Tibial nerve (tissue), 4 donors: ENCODE results near the gene TMOD4. TPM values are rescaled to one million over a fixed set of nuclear protein-coding genes. Genes with fewer than 3 reads are reported as not detected.

Experiments used
- DNase-seq, 2 donors: peaks; one replicate each; pipeline ENCODE4 v3.0.0-alpha.2; 2019; ENCODE audit warnings: low spot score in 2 of 2
- H3K27ac ChIP-seq, 4 donors: fragments of 200-600 bp; sonication (generic) in 3 of 4; one replicate each; pipeline ENCODE4 v1.5.1; 2017 to 2019; ENCODE audit warnings: mild to moderate bottlenecking in 1 of 4
- H3K27me3 ChIP-seq, 2 donors: fragments of 200-600 bp; sonication (generic) in 1 of 2; one replicate each; pipeline versions ENCODE4 v1.5.1 to v1.6.0; 2017 to 2019
- H3K36me3 ChIP-seq, 3 donors: fragments of 200-600 bp; sonication (generic); one replicate each; pipeline ENCODE4 v1.5.1; 2018 to 2019
- H3K4me1 ChIP-seq, 4 donors: fragments of 200-600 bp; sonication (generic) in 3 of 4; one replicate each; pipeline ENCODE4 v1.5.1; 2017 to 2019
- H3K4me3 ChIP-seq, 4 donors: fragments of 200-600 bp; sonication (generic) in 3 of 4; one replicate each; pipeline ENCODE4 v1.5.1; 2017 to 2019; ENCODE audit warnings: mild to moderate bottlenecking in 1 of 4, moderate library complexity in 1 of 4
- H3K9me3 ChIP-seq, 4 donors: fragments of 200-600 bp; sonication (generic) in 3 of 4; one replicate each; pipeline ENCODE4 v1.5.1; 2017 to 2019
- EP300 ChIP-seq, 2 donors: sonication (generic); formaldehyde crosslinking; IDR thresholded peaks; one replicate each; pipeline ENCODE4 v1.6.1; 2017; ENCODE audit warnings: antibody characterized with exemption in 2 of 2, mild to moderate bottlenecking in 1 of 2
- POLR2A ChIP-seq, 2 donors: fragments of 450-650 bp; IDR thresholded peaks; one replicate each; pipeline ENCODE4 v1.6.1; 2017; ENCODE audit warnings: antibody characterized with exemption in 2 of 2, mild to moderate bottlenecking in 2 of 2, moderate library complexity in 2 of 2
- WGBS, 2 donors: methylation state at CpG; one replicate each; pipeline ENCODE4 v1.1.5; 2018; 5-methylcytosine and 5-hydroxymethylcytosine counted together
- total RNA-seq, 4 donors: library from RNA; depleted of rRNA; stranded (reverse); fragments of >200 nt; gene quantifications; one replicate each; pipeline ENCODE4 v1.1.0, GENCODE V29; 2016
- TF ChIP-seq, protein P1 (sequence below), 5 experiments: fragments of 200-600 bp in 3 of 5; fragments of 450-650 bp in 2 of 5; sonication (generic) in 3 of 5; IDR thresholded peaks; one replicate each; pipeline ENCODE4 v1.5.1; 2016 to 2019; ENCODE audit warnings: antibody characterized with exemption in 5 of 5, mild to moderate bottlenecking in 3 of 5, moderate library complexity in 2 of 5

The TMOD4 gene
- total RNA-seq, 4 donors from 2014 or later, result 1.1 to 4.8 TPM; not detected in 2

GRCh38 chr1:151157067-151157531 is 18.7 kb downstream of the TMOD4 start:
- peak overlapping the region in 3 of 4 donors; percentile 1 to 51 (median 43) for H3K27ac ChIP-seq
- no peak for TF ChIP-seq POLR2A (IDR thresholded peaks at IDR 0.05)
- TF ChIP-seq EP300 (IDR thresholded peaks at IDR 0.05), result no peak
- TF ChIP-seq, protein P1, sequence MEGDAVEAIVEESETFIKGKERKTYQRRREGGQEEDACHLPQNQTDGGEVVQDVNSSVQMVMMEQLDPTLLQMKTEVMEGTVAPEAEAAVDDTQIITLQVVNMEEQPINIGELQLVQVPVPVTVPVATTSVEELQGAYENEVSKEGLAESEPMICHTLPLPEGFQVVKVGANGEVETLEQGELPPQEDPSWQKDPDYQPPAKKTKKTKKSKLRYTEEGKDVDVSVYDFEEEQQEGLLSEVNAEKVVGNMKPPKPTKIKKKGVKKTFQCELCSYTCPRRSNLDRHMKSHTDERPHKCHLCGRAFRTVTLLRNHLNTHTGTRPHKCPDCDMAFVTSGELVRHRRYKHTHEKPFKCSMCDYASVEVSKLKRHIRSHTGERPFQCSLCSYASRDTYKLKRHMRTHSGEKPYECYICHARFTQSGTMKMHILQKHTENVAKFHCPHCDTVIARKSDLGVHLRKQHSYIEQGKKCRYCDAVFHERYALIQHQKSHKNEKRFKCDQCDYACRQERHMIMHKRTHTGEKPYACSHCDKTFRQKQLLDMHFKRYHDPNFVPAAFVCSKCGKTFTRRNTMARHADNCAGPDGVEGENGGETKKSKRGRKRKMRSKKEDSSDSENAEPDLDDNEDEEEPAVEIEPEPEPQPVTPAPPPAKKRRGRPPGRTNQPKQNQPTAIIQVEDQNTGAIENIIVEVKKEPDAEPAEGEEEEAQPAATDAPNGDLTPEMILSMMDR (IDR thresholded peaks at IDR 0.05), result no peak
- H3K4me3 ChIP-seq, result peak overlapping the region in 3 of 4 donors; percentile 4 to 41 (median 39)
- 73 to 82% methylated on average over 6 of the region's 6 CpGs for WGBS, 2 donors
- DNase-seq, result no peak
- no peaks in the 10 kb centered on the region for H3K27me3 ChIP-seq
- peaks cover 0 to 56% (median 0%) of the 10 kb centered on the region in 3 donors for H3K36me3 ChIP-seq
- H3K4me1 ChIP-seq, result peaks cover 0 to 16% (median 3%) of the 10 kb centered on the region in 4 donors
- H3K9me3 ChIP-seq, result no peaks in the 10 kb centered on the region

- Histone ChIP-seq H3K27ac (peak within 1 kb of the TSS in 3 of 4 donors; percentile 7 to 51 (median 43)), H3K9me3 (no peaks in the 10 kb centered on the region), H3K4me1 (peaks cover 0 to 16% (median 3%) of the 10 kb centered on the region in 4 donors), H3K4me3 (peak within 1 kb of the TSS in 3 of 4 donors; percentile 4 to 41 (median 39)), H3K27me3 (no peaks in the 10 kb centered on the region), H3K36me3 (peaks cover 0 to 50% (median 0%) of the 10 kb centered on the region in 3 donors)
- WGBS, 2 donors, result 56 to 58% methylated on average over 4 of the region's 4 CpGs
- peak in 1 of 2 donors; percentile 44 for DNase-seq
- no peak for TF ChIP-seq EP300 (IDR thresholded peaks at IDR 0.05)
Measured at GRCh38 chr1:151156515-151156819, 19.3 kb downstream of the TMOD4 start, which contains the start of gene TNFAIP8L2. Gene TNFAIP8L2, plus strand, starts transcription at chr1:151156649. Its CDS starts 2,049 bp downstream, at chr1:151158698.

GRCh38 chr1:151147665-151148064 is 28.1 kb downstream of the TMOD4 start:
- Histone ChIP-seq H3K4me1 (peaks cover 0 to 38% (median 18%) of the 10 kb centered on the region in 4 donors), H3K4me3 (peak overlapping the region in 1 of 4 donors; percentile 86), H3K36me3 (peaks cover 0 to 1% (median 0%) of the 10 kb centered on the region in 3 donors), H3K9me3 (no peaks in the 10 kb centered on the region), H3K27me3 (no peaks in the 10 kb centered on the region), H3K27ac (peak overlapping the region; percentile 29 to 90 (median 78))
- TF ChIP-seq, protein P1 (IDR thresholded peaks at IDR 0.05), result no peak
- TF ChIP-seq EP300 (IDR thresholded peaks at IDR 0.05), result no peak
- DNase-seq, result no peak
- 89% methylated on average over 2 of the region's 2 CpGs for WGBS, 2 donors

GRCh38 chr1:151147132-151147503 is 28.7 kb downstream of the TMOD4 start:
- Histone ChIP-seq H3K27ac (peak overlapping the region; percentile 0 to 90 (median 78)), H3K36me3 (peaks cover 0 to 7% (median 0%) of the 10 kb centered on the region in 3 donors), H3K9me3 (no peaks in the 10 kb centered on the region), H3K4me3 (peak overlapping the region; percentile 58 to 86 (median 72)), H3K4me1 (peaks cover 0 to 38% (median 18%) of the 10 kb centered on the region in 4 donors), H3K27me3 (no peaks in the 10 kb centered on the region)
- TF ChIP-seq POLR2A (IDR thresholded peaks at IDR 0.05), result no peak
- no peak for DNase-seq
- WGBS, 2 donors, result 12 to 13% methylated on average over 7 of the region's 7 CpGs

DNA sequence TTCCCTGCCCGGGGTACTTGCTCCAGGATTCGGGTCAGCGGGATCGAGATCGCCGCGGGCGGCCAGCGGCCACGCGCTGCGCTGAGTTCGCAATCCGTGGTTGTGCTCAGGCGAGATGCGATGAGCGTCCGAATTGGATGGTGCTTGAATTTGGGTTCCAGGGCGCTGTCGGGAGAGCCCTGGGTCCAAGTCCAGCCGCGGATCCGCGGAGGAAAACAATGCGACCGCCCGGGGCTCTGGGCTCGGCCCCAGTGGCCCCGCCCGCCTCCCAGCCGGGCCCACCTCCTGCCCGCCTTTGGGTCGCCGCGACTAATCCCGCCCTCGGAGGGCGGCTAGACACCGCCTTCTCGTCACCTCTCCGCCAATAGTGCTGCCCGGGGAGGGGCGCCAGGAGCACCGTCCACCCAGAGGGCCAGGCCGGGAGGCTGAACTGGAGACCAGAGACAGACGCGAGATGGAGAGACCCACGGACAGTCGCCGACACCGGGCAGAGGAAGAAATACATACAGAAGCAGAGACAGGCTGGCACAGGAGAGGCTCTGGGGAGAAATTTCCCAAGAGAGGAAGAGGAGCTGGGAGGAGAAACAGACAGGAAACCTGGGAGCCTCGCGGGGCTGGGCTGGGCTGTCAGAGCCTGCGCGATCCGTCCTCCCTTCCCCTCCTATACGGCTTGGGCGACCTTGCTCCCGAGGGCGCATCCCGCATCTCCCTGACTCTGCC is 29.2 kb downstream of the TMOD4 start, which contains the start of gene SEMA6C:
SEMA6C (minus strand) TSS at position 220 of the 720 bp plus-strand sequence. CDS start 4,010 bp downstream, outside the sequence.
- WGBS, 2 donors, result 0 to 1% methylated on average over 19 to 54 of the region's 61 CpGs
- TF ChIP-seq, protein P1 (IDR thresholded peaks at IDR 0.05), result peak in 1 of 5 experiments; percentile 19
- TF ChIP-seq POLR2A (IDR thresholded peaks at IDR 0.05) (peak; percentile 35 to 92), EP300 (IDR thresholded peaks at IDR 0.05) (peak; percentile 44 to 92)
- DNase-seq, result peak; percentile 90 to 91
- H3K27ac ChIP-seq, result peak within 1 kb of the TSS; percentile 37 to 90 (median 78)
- H3K36me3 ChIP-seq, result peaks cover 0 to 9% (median 0%) of the 10 kb centered on the region in 3 donors
- H3K4me1 ChIP-seq, result peaks cover 0 to 38% (median 18%) of the 10 kb centered on the region in 4 donors
- no peaks in the 10 kb centered on the region for H3K27me3 ChIP-seq
- peak within 1 kb of the TSS; percentile 58 to 86 (median 72) for H3K4me3 ChIP-seq
- no peaks in the 10 kb centered on the region for H3K9me3 ChIP-seq

- Histone ChIP-seq H3K4me1 (peaks cover 0 to 38% (median 18%) of the 10 kb centered on the region in 4 donors), H3K27me3 (no peaks in the 10 kb centered on the region), H3K27ac (peak overlapping the region; percentile 37 to 90 (median 70)), H3K9me3 (no peaks in the 10 kb centered on the region), H3K4me3 (peak overlapping the region; percentile 58 to 86 (median 72)), H3K36me3 (peaks cover 0 to 12% (median 0%) of the 10 kb centered on the region in 3 donors)
- TF ChIP-seq POLR2A (IDR thresholded peaks at IDR 0.05), result no peak
- TF ChIP-seq, protein P1 (IDR thresholded peaks at IDR 0.05), result no peak
- TF ChIP-seq EP300 (IDR thresholded peaks at IDR 0.05), result no peak
- 0 to 1% methylated on average over 19 to 22 of the region's 26 CpGs for WGBS, 2 donors
- no peak for DNase-seq
Measured at GRCh38 chr1:151146072-151146411, 29.7 kb downstream of the TMOD4 start.
